HCT116 (cell line): ENCODE results near the gene TRPM1. TPM values are rescaled to one million over a fixed set of nuclear protein-coding genes. Genes with fewer than 3 reads are reported as not detected.

Experiments used
- ATAC-seq: fragments of 200-7000 bp; cut with Tn5 transposase; 2 replicates; pipeline ENCODE4 v1.9.1; 2020; ENCODE audit warnings: mild to moderate bottlenecking, moderate library complexity
- BruUV-seq: library from RNA; stranded (reverse); fragments of 400-500 nt; replicated peaks from 2 replicates; lab custom pipeline; 2021; lab: Mats Ljungman, UMichigan
- CTCF ChIA-PET: fragments of 300-600 bp; sonication (Branson Sonifier 250); formaldehyde crosslinking; loops from one replicate; lab custom pipeline; 2021; ENCODE audit warnings: antibody characterized with exemption; lab: Charles Lee
- POLR2A ChIA-PET: fragments of 300-600, 350-600 bp; sonication (Branson Sonifier 250); formaldehyde crosslinking; loops from one replicate; lab custom pipeline; 2021; ENCODE audit warnings: antibody characterized with exemption; lab: Charles Lee
- RAD21 ChIA-PET, 2 experiments: fragments of 300-600 bp; sonication (Branson Sonifier 250); formaldehyde crosslinking; loops; one replicate each; lab custom pipeline; 2023; ENCODE audit warnings: low total read pairs in 2 of 2; ENCODE audit not compliant: uncharacterized antibody in 2 of 2, unreplicated experiment in 2 of 2, low non-redundant PET in 1 of 2; lab: Charles Lee
- DNase-seq: peaks from one replicate; pipeline ENCODE4 v3.0.0-alpha.2; 2010; ENCODE audit warnings: low read depth, low spot score
- H2AFZ ChIP-seq: fragments of 200-600 bp; shearing (Covaris generic), sonication (generic); 2 replicates; pipeline ENCODE4 v1.6.1; 2017; ENCODE audit warnings: low read depth, mixed run types, mixed read lengths, antibody characterized with exemption, low read length; ENCODE audit not compliant: poor library complexity, severe bottlenecking
- H3K27ac ChIP-seq: 2 replicates; pipeline ENCODE4 v1.5.1; 2012; ENCODE audit warnings: low read depth, low read length
- H3K27me3 ChIP-seq: fragments of 200-600 bp; sonication (generic); 2 replicates; pipeline ENCODE4 v1.6.1; 2016; ENCODE audit warnings: mixed run types, low read length, mixed read lengths; ENCODE audit not compliant: insufficient read depth
- H3K36me3 ChIP-seq, 2 experiments: fragments of 200-500 bp in 1 of 2; fragments of 200-600 bp in 1 of 2; sonication (Bioruptor generic) in 1 of 2; sonication (generic) in 1 of 2; 2 replicates each; pipeline versions ENCODE4 v1.5.1 to v1.6.1; 2014 to 2016; ENCODE audit warnings: low read length in 2 of 2, inconsistent platforms in 1 of 2, mixed read lengths in 1 of 2, mixed run types in 1 of 2; ENCODE audit not compliant: insufficient read depth in 2 of 2, control insufficient read depth in 1 of 2
- H3K4me1 ChIP-seq, 2 experiments: fragments of 200-600 bp in 1 of 2; sonication (generic) in 1 of 2; 2 replicates each; pipeline versions ENCODE4 v1.5.1 to v1.6.1; 2012 to 2017; ENCODE audit warnings: low read length in 2 of 2, inconsistent platforms in 1 of 2, mild to moderate bottlenecking in 1 of 2, mixed read lengths in 1 of 2, mixed run types in 1 of 2, moderate library complexity in 1 of 2; ENCODE audit not compliant: insufficient read depth in 2 of 2, control insufficient read depth in 1 of 2
- H3K4me2 ChIP-seq: fragments of 200-600 bp; sonication (generic); 2 replicates; pipeline ENCODE4 v1.6.1; 2017; ENCODE audit warnings: mixed run types, low read length, mixed read lengths
- H3K4me3 ChIP-seq, 2 experiments: fragments of 200-600 bp in 1 of 2; sonication (generic) in 1 of 2; replicated peaks in 1 of 2; 2 replicates each; pipeline ENCODE4 v1.5.1; 2011 to 2016; ENCODE audit warnings: low read length in 2 of 2, control low read depth in 1 of 2, low read depth in 1 of 2, mild to moderate bottlenecking in 1 of 2, mixed read lengths in 1 of 2, mixed run types in 1 of 2
- H3K79me2 ChIP-seq: fragments of 200-600 bp; sonication (generic); 2 replicates; pipeline ENCODE4 v1.6.1; 2017; ENCODE audit warnings: mild to moderate bottlenecking, mixed run types, low read length, moderate library complexity, mixed read lengths; ENCODE audit not compliant: insufficient read depth
- H3K9ac ChIP-seq: fragments of 200-600 bp; sonication (generic); 2 replicates; pipeline ENCODE4 v1.6.1; 2016; ENCODE audit warnings: low read length, mixed read lengths
- H3K9me2 ChIP-seq: fragments of 200-600 bp; sonication (generic), shearing (Covaris generic); 2 replicates; pipeline ENCODE4 v1.6.1; 2017; ENCODE audit warnings: mixed run types, mild to moderate bottlenecking, moderate library complexity; ENCODE audit not compliant: insufficient read depth
- H3K9me3 ChIP-seq, 2 experiments: fragments of 200-500 bp in 1 of 2; fragments of 200-600 bp in 1 of 2; sonication (Bioruptor generic) in 1 of 2; sonication (generic) in 1 of 2; 2 replicates each; pipeline ENCODE4 v1.6.1; 2014 to 2017; ENCODE audit warnings: low read length in 2 of 2, mixed read lengths in 2 of 2, inconsistent platforms in 1 of 2, low read depth in 1 of 2, mild to moderate bottlenecking in 1 of 2, mixed run types in 1 of 2, moderate library complexity in 1 of 2; ENCODE audit not compliant: control insufficient read depth in 1 of 2, insufficient read depth in 1 of 2
- H4K20me1 ChIP-seq: fragments of 200-600 bp; sonication (generic), shearing (Covaris generic); 2 replicates; pipeline ENCODE4 v1.6.1; 2017; ENCODE audit warnings: mixed run types, mild to moderate bottlenecking, moderate library complexity; ENCODE audit not compliant: insufficient read depth
- CEBPB ChIP-seq: IDR thresholded peaks from 2 replicates; pipeline ENCODE4 v1.6.1; 2012; ENCODE audit warnings: low read depth
- EGR1 ChIP-seq: IDR thresholded peaks from 2 replicates; pipeline ENCODE4 v1.6.1; 2012; ENCODE audit warnings: low read depth
- EZH2phosphoT487 ChIP-seq: fragments of 200-600 bp; IDR thresholded peaks from 2 replicates; pipeline ENCODE4 v1.6.1; 2018; ENCODE audit warnings: antibody characterized with exemption, borderline replicate concordance
- JUND ChIP-seq: IDR thresholded peaks from 2 replicates; pipeline ENCODE4 v1.6.1; 2012
- SP1 ChIP-seq: IDR thresholded peaks from 2 replicates; pipeline ENCODE4 v1.6.1; 2012; ENCODE audit warnings: low read depth
- YY1 ChIP-seq: IDR thresholded peaks from 2 replicates; pipeline ENCODE4 v1.6.1; 2011; ENCODE audit warnings: low read length, low read depth, moderate library complexity, mild to moderate bottlenecking; ENCODE audit not compliant: insufficient replicate concordance; ENCODE audit errors: extremely low read depth
- intact Hi-C: fragments of 100-400 bp; cut with micrococcal nuclease; formaldehyde crosslinking; loops from 2 replicates; pipeline ENCODE4 v1.10.0; 2022
- total RNA-seq: library from RNA; stranded (reverse); gene quantifications from one replicate; pipeline ENCODE4 v1.2.1, GENCODE V29; 2021; ENCODE audit not compliant: unreplicated experiment

The TRPM1 gene
- total RNA-seq, 1 experiment from 2014 or later = not detected

DNA sequence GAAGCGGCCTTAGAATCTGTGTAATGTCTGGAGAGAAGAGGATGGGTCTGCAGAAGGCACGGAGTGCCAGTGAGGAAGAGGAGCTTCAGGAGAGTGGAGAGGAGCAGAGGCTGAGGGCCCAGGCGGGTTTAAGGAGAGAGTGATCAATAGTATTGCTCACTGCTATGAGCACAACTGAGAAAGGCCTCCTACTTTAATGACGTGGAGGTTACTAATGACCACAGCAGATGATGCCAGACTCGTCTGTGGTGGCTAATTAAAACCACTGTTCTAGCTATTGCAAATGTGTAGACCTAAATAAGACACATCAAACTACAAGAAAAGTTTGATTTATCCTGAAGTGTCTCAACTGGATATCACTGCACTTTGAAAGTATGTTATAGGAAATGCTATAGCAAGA, 143.3 kb downstream of the TRPM1 start:
- H3K9me3 ChIP-seq = no peaks in the 10 kb centered on the region
- peaks cover 19 to 25% of the 10 kb centered on the region in 2 experiments for H3K4me1 ChIP-seq
- no peaks in the 10 kb centered on the region for H3K27me3 ChIP-seq
- no peak overlapping the region for H3K27ac ChIP-seq
- no TSS peak for BruUV-seq
- DNase-seq (no peak), ATAC-seq (no peak)
- H3K4me2 ChIP-seq = no peak overlapping the region
- H3K36me3 ChIP-seq = peaks cover 1 to 9% of the 10 kb centered on the region in 2 experiments; a peak in 3 of 4 replicates
- no peaks in the 10 kb centered on the region for H3K9me2 ChIP-seq
- ChIA-PET RAD21 (no interaction called here), POLR2A (no interaction called here), CTCF (no interaction called here)
- TF ChIP-seq CEBPB = no peak
- no peak overlapping the region for H3K9ac ChIP-seq
- no peaks in the 10 kb centered on the region for H3K79me2 ChIP-seq
- no peak overlapping the region for H3K4me3 ChIP-seq
- intact Hi-C loops = no loop called here
- no peak overlapping the region for H2AFZ ChIP-seq
- no peaks in the 10 kb centered on the region for H4K20me1 ChIP-seq

DNA sequence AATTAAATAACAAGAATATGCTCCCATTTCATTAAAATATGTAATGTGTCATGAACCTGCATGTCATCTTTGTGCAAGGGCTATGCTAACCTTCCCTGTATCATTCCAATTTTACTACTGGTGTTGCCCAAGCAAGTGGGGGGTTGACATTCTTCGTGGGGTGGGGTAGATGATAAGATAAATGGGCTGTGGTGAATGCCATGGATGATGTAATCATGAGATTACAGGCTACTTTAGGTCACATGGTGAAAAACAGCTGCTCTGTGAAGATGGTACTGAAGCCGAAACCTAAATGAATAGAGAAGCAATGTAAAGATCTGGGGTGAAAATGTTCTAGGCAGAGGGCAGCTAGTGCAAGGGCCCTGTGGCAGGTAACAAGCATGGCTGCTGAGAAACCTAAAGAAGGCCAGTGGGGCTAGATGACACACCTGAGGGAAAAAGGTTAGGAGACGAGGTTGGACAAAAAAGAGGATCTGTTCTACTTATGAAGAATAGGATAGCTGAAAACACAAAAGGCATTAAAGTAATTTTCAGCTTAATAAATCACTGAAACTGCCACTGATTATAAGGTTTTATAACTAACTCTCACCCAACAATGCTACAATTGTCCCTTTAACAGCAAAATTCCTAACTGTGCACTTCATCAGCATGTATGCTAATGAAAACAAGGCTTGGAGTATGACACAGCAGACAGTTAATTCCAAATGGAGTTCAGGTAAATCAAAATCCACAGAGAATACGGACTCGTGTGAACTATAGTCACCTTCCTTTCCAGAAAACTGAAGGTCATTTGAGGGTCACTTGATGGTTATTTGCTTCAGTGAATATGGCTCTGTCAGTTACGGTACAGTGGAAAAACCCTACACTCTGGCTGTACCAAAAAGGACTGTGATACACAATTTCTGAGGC, 145.1 kb downstream of the TRPM1 start:
- ATAC-seq = no peak
- no peak for TF ChIP-seq JUND
- TF ChIP-seq EGR1 = no peak
- TF ChIP-seq YY1 = no peak
- no peak for TF ChIP-seq EZH2phosphoT487
- no peak for TF ChIP-seq CEBPB
- no peak for TF ChIP-seq SP1
- TF ChIP-seq, all 23 proteins: peak for 0
- H3K4me3 ChIP-seq = no peak overlapping the region
- no peaks in the 10 kb centered on the region for H3K27me3 ChIP-seq
- no peak for DNase-seq
- RAD21 ChIA-PET = no interaction called here
- BruUV-seq = no TSS peak
- H3K4me2 ChIP-seq = no peak overlapping the region
- no peaks in the 10 kb centered on the region for H3K9me3 ChIP-seq
- no peaks in the 10 kb centered on the region for H3K79me2 ChIP-seq
- intact Hi-C loops = no loop called here
- CTCF ChIA-PET = no interaction called here
- no peaks in the 10 kb centered on the region for H3K9me2 ChIP-seq
- peaks cover 12% of the 10 kb centered on the region in 2 experiments; a peak in 3 of 4 replicates for H3K36me3 ChIP-seq
- H3K9ac ChIP-seq = no peak overlapping the region
- peaks cover 19 to 25% of the 10 kb centered on the region in 2 experiments for H3K4me1 ChIP-seq
- no peak overlapping the region for H2AFZ ChIP-seq
- no peaks in the 10 kb centered on the region for H4K20me1 ChIP-seq
- POLR2A ChIA-PET = no interaction called here
- H3K27ac ChIP-seq = no peak overlapping the region
